A204.1 (cell line): ENCODE measurements around the gene AKAP13.

ENCODE experiments used
- FAIRE-seq: peaks from 2 replicates; lab custom pipeline; 2012; peaks lifted over from hg19 to GRCh38; lab: Jason Lieb, UNC

Gene AKAP13

GRCh38 chr15:85540085-85540797, 159.8 kb downstream of the AKAP13 start:
- FAIRE-seq, result no peak

DNA sequence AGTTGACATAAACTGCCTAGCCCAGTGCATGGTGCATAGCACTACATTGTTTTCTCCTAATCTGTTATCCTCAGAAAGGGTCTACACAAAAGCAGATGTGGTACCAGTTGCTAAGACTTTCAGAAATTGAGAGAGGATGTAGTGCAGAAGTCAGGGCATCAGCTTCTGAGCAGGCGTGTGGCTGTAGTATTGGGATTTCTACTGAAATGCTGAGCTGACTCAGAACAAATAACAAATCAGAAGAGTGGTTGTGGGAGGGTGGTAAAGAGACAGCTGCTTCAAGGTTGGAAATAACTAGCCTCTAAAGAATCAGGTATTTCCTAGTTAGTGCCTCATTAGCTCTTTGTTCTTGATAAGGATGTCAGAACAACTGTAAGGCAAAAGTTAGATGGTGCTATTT, 161.3 kb downstream of the AKAP13 start:
- no peak for FAIRE-seq

GRCh38 chr15:85542488-85542887, 162.1 kb downstream of the AKAP13 start:
- FAIRE-seq, result no peak

DNA sequence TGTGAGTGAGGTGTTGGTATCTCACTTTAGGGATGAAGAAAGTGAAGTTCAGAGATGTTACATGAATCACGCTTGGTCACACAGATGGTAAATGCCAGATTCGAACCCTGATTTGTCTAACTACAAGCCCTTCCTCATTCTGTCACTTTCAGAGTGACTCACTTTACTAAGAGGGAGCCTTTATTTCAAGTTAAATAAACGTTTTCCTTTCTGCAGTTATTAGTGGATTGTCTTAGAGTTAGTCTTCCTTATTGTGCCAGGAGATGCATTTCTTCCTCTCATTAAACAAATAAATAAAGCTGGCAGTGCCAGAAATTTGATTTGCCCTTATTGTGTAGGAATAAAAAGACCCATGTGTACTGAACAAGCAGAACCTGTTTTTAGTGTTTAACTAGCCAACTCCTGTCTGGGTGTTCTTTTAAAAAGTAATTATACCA, 162.5 kb downstream of the AKAP13 start:
- FAIRE-seq, result no peak

DNA sequence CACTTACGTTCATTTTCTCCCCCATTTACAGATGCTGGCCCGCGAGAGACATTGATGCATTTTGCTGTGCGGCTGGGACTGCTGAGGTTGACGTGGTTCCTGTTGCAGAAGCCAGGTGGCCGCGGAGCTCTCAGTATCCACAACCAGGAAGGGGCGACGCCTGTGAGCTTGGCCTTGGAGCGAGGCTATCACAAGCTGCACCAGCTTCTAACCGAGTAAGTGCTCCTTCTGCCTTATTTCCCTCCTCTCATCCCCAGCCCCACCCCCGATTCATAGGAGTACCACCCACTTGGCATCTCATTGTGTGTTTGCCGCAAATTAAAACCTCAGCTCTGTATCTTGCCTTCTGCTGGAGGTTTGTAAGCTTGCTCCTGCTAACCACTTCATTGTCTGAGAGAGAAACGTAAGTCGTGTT, 163.3 kb downstream of the AKAP13 start:
- no peak for FAIRE-seq

DNA sequence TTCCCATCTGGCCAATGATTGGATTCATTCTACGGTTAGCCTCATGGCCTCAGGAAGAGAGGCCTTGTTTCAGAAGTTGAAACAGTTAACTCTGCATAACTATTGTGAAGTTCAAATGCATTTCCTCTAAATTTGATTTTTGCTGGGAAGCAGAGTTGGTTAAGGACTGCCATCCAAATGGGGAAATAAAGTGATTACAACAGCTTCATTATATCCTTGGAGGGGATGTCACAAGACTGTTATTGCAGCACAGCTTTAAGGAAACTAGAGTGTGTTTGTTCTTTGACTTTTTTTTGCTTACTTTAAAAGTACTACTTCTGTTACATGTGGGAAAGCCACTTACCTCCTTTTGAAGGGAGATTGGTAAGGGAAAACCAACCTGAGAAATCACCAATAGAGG, 164.8 kb downstream of the AKAP13 start:
- FAIRE-seq, result no peak

DNA sequence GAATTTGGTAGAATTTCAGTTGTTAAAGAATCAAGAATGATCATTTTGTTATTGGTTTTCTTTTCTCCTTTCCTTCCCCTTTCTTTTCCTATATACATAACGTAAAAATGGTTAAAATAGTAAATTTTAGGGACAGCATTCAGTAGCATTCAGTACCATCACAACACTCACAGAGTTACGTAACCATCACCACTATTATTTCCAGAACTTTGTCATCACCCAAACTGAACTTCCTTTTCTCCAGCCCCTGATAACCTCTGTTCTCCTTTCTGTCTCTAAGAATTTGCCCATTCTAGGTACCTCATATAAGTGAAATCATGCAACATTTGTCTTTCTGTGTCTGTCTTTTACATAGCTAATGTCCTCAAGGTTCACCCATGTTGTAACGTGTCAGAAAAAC, 165.3 kb downstream of the AKAP13 start:
- no peak for FAIRE-seq

GRCh38 chr15:85547386-85547785, 167.0 kb downstream of the AKAP13 start:
- FAIRE-seq, result no peak

- no peak for FAIRE-seq
These were observed 169.9 kb downstream of the AKAP13 start for GRCh38 chr15:85550283-85550682.

DNA sequence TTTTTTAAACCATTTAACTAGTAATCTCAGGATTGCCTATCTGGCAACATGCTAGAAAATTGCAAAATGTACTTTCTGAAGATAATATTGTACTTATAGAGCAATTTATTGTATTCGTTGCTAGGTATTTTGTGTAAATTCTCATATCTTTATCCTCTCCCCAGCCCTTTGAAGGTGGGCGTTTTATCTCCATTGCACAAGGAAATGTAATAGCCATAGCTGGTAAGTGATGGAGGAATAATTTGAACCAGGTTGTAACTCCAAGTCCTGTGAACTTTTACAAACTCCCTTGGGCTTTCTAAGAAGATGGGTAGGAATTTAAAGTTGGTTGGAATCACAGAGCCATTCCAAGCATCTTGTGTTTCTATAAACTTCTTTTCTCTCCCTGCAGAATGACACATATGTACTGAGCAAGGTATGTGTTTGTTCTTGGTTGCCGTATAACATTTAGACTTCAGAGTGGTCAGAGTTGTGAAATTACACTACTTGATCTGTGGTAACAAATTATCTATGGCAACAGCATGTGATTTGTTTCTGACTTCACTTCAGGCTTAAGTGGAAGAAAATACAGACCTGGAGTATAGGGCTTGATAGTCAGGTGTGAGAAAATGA, 170.9 kb downstream of the AKAP13 start:
- FAIRE-seq, result no peak

DNA sequence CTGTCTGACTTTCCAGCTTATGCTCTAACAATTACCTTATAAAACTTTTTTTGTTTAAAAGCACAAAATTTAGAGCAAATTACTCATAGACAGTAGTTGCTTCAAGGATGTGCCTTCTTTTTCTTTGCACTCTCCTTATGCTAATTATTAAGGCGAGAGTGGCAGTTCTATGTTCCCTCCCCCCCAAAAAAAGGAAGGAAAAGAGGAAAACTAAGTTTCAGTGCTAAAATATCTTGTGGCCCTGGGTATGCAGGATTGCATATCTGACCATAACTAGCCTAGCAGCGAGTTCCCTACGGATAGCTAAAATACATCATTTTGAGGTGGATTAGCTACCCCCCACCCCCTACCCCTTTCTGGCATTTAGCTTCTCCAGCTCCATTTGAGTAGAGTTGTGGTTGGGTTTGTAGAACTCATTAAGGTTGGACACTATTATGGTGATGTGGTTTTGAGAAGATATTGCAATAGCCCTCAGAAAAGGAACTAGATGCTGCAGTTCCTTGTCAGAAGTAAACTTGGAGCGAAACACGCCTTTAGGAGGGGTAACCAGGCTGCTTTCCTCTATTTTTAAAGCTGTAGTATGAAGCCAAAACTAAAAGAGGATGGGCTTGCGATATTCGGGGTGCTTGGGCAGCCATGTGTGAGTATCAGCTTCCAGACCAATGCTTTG, 174.6 kb downstream of the AKAP13 start:
- no peak for FAIRE-seq

- FAIRE-seq, result no peak
These were observed 175.6 kb downstream of the AKAP13 start for GRCh38 chr15:85555875-85556617.

DNA sequence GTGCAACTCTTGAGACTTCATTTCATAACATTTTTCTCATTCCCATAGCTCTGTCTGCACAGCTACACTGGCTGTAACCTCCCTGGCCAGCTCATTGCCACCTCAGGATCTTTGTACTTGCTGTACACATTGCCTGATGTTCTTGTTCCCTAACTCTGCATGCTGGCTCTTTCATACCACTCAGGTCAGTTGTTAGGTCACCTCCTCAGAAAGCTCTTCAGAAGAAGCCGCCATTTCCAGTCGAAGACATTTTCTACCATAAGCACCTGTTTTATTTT, 176.2 kb downstream of the AKAP13 start:
- FAIRE-seq, result no peak

- no peak for FAIRE-seq
These were observed 177.0 kb downstream of the AKAP13 start for GRCh38 chr15:85557385-85557784.

DNA sequence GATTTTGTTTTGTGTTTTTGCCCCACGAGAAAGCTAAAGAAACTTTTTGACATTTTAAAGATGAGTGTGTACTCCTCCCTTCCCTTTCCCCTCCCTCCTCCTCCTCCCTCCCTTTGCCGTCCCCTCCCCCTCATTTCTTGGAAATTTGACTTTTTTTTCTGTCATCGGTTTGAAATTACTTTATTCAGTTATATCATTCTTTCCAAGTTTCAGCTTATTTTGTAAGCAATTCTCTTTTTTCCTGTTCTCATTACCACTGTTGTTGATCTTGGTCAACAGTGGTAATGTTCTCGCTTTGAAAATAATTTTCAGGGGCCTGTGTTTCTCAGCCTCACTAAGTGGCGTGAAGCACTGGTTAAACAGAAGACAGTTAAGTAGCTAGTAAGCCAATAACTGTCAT, 178.4 kb downstream of the AKAP13 start:
- no peak for FAIRE-seq

DNA sequence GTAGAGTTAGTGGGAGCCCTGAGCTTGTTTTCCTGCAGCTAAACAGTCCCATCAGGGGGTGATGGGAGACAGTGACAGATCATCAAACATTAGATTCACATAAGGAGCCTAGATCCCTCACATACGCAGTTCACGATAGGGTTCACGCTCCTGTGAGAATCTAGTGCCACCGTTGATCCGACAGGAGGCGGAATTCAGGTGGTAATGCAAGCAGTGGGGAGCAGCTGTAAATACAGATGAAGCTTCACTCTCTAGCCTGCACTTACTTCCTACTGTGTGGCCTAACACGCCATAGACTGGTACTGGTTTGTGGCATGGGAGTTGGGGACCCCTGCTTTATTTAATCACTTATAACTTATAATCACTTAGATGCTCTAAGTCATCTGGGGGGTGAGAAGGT, 179.1 kb downstream of the AKAP13 start:
- FAIRE-seq, result no peak

- FAIRE-seq, result no peak
These were observed 182.4 kb downstream of the AKAP13 start for GRCh38 chr15:85562824-85563223.

DNA sequence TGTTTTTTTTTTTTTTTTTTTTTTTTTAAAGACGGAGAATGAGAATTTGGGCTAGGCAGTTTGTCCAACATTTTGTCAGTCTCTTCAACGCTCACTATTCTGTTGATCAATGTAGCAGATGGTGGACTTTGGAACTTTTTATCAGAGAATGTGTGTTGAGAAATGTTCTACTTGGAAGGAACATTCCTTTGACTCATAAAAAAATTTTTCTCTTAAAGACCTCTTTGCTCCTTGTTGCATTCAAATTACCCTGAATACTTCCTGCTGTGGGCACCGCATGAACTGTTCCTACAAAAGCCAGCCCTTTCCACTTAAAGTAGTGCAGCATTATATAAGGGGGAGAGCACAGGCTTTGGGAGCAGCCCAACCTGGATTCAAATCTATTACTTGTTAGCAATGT, 182.9 kb downstream of the AKAP13 start:
- no peak for FAIRE-seq

- peak; percentile 23 for FAIRE-seq
These were observed 183.3 kb downstream of the AKAP13 start for GRCh38 chr15:85563731-85564130.

DNA sequence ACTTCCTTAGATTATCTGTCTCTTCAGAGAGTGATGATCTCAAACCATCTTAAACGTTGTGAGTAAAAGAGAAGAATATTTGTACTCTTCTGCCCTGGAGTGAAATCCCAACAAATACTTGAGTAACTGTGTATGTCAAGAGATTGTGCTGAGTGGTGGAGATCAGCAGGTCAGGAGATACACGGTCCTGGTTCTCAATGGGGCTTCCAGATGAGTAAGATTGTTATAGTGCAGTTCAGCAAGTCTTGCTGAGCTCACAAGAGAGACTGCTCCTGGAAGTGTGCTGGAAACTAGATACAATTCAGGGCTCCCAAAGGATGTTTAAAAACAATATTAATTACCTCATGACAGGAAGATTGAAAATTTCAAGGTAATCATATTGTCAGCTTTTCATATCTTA, 184.3 kb downstream of the AKAP13 start:
- FAIRE-seq, result no peak

DNA sequence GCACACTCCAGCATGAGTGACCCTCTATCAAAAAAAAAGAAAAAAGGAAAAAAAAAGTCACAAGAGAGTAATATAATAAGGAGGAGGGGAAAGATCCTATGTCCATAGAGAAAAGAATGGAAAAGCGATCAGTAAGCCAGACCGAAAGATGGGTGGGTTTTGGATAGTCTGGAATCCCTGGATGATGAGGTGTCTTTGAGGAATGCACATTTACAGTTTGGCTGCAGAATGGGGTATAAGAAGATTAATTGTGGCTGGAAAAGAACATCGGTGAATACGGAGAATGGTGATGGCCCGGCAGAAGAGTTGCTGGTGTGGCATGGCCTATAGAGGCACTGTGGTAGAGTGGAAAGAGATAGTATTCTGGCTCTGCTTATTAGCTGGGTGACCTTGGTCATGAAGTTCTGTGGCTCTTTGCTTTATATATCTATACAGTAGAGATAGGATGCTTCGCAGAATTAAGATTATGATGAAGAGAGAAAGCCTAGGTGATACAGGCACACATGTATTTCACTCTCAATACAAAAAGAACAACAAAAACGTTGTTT, 187.9 kb downstream of the AKAP13 start:
- FAIRE-seq, result no peak

DNA sequence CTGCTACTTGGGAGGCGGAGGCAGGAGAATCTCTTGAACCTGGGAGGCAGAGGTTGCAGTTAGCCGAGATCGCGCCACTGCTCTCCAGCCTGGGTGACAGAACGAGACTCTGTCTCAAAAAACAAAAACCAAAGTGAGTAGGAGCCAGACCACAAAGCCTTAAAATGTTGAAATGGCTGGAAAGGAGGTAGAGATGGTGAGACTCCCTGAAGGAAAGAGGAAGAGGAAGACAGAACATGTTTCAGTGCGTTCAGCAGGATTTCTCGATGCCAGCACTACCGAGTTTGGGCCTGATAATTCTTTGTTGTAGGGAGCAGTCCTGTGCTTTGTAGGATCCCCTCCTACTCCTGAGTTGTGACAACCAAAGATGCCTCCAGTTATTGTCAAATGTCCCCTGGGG, 189.9 kb downstream of the AKAP13 start:
- FAIRE-seq, result no peak

DNA sequence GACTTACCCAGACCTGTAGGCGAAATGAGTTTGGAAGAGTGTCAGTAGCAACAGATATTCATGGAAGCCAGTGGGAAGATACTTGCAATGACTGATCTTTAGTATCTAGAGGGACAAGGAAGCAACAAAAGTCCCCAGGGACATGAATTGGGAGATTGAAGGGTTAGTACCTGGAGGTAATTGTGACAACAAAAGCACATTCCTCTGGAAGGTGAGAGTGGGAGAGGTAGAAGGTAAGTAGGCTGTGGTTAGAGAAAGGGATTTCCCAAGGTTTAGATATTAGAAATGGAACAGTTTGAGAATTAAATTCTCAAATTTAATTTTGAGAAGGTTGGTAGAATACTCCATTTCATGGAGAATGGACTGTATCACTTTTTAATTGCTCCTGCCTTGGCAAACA, 191.4 kb downstream of the AKAP13 start:
- FAIRE-seq, result no peak
